ENCODE measurements around the gene MMP24.
"Not testable (repeated sequence)": the region's sequence is repeated elsewhere in the genome, so short reads cannot be mapped to it uniquely, and the experiment has no call there.

MMP24 gene

GRCh38 chr20:35257175-35257909 lies 30.9 kb downstream of the MMP24 start:
- DNase-seq (ENCODE audit: low read depth in 2 of 2), result no peak

GRCh38 chr20:35260426-35260825 lies 33.9 kb downstream of the MMP24 start:
- DNase-seq (ENCODE audit: low read depth in 2 of 2), result no peak

GRCh38 chr20:35262321-35262720 lies 35.8 kb downstream of the MMP24 start:
- DNase-seq (ENCODE audit: low read depth in 2 of 2), result not testable (repeated sequence)

GRCh38 chr20:35262731-35263531 lies 36.4 kb downstream of the MMP24 start:
- not testable (repeated sequence) for DNase-seq (ENCODE audit: low read depth in 2 of 2)

GRCh38 chr20:35263532-35264341 lies 37.2 kb downstream of the MMP24 start:
- DNase-seq (ENCODE audit: low read depth in 2 of 2), result no peak

GRCh38 chr20:35264755-35265154 lies 38.3 kb downstream of the MMP24 start:
- DNase-seq (ENCODE audit: low read depth in 2 of 2), result no peak

- DNase-seq (ENCODE audit: low read depth in 2 of 2), result no peak
Measured at GRCh38 chr20:35267092-35267491, 40.6 kb downstream of the MMP24 start.

- DNase-seq (ENCODE audit: low read depth in 2 of 2), result no peak
Measured at GRCh38 chr20:35269055-35269781, 42.7 kb downstream of the MMP24 start.

GRCh38 chr20:35270021-35270902 lies 43.8 kb downstream of the MMP24 start:
- DNase-seq (ENCODE audit: low read depth in 2 of 2), result no peak

GRCh38 chr20:35271073-35271882 lies 44.8 kb downstream of the MMP24 start:
- DNase-seq (ENCODE audit: low read depth in 2 of 2), result no peak

GRCh38 chr20:35271904-35272303 lies 45.4 kb downstream of the MMP24 start:
- DNase-seq (ENCODE audit: low read depth in 2 of 2), result no peak

GRCh38 chr20:35273449-35274171 lies 47.1 kb downstream of the MMP24 start:
- DNase-seq (ENCODE audit: low read depth in 2 of 2), result no peak

GRCh38 chr20:35274172-35275092 lies 47.9 kb downstream of the MMP24 start:
- DNase-seq (ENCODE audit: low read depth in 2 of 2), result no peak

- DNase-seq (ENCODE audit: low read depth in 2 of 2), result no peak
Measured at GRCh38 chr20:35275741-35276251, 49.3 kb downstream of the MMP24 start.

GRCh38 chr20:35276408-35276807 lies 49.9 kb downstream of the MMP24 start:
- DNase-seq (ENCODE audit: low read depth in 2 of 2), result no peak

- no peak for DNase-seq (ENCODE audit: low read depth in 2 of 2)
Measured at GRCh38 chr20:35277127-35277526, 50.6 kb downstream of the MMP24 start.

GRCh38 chr20:35277531-35278395 lies 51.3 kb downstream of the MMP24 start, which contains the start of gene MMP24OS:
MMP24OS (minus strand) TSS chr20:35278122; CDS start chr20:35277929, 193 bp downstream.
- DNase-seq (ENCODE audit: low read depth in 2 of 2), result peak; percentile 90 to 91
